UCSD-AML1 (cell line): ENCODE data around the gene SCMH1.

Source experiments
- DNase-seq: peaks from one replicate; lab custom pipeline; 2025; ENCODE audit not compliant: unreplicated experiment; lab: John Stamatoyannopoulos, UW

Gene SCMH1

GRCh38 chr1:41033272-41033671 lies 208.8 kb downstream of the SCMH1 start:
- DNase-seq = no peak

GRCh38 chr1:41032147-41032546 lies 210.0 kb downstream of the SCMH1 start:
- no peak for DNase-seq

GRCh38 chr1:41030872-41031616 lies 211.1 kb downstream of the SCMH1 start:
- no peak for DNase-seq

GRCh38 chr1:41028034-41028642 lies 214.0 kb downstream of the SCMH1 start:
- no peak for DNase-seq

GRCh38 chr1:41025979-41026819 lies 215.9 kb downstream of the SCMH1 start:
- no peak for DNase-seq

GRCh38 chr1:41024953-41025352 lies 217.2 kb downstream of the SCMH1 start:
- DNase-seq = no peak

GRCh38 chr1:41023279-41023990 lies 218.7 kb downstream of the SCMH1 start:
- DNase-seq = no peak

GRCh38 chr1:41022424-41022823 lies 219.7 kb downstream of the SCMH1 start:
- no peak for DNase-seq

GRCh38 chr1:41021526-41022308 lies 220.4 kb downstream of the SCMH1 start, which contains the start of gene SLFNL1:
SLFNL1 (minus strand) TSS chr1:41021725; CDS start chr1:41020660, 1,065 bp downstream.
- DNase-seq = no peak

- DNase-seq = no peak
Measured at GRCh38 chr1:41020654-41021053, 221.5 kb downstream of the SCMH1 start.

- no peak for DNase-seq
Measured at GRCh38 chr1:41020109-41020576, 222.0 kb downstream of the SCMH1 start.

GRCh38 chr1:41019353-41019745 lies 222.8 kb downstream of the SCMH1 start:
- no peak for DNase-seq

GRCh38 chr1:41018018-41018410 lies 224.1 kb downstream of the SCMH1 start:
- DNase-seq = no peak

- DNase-seq = no peak
Measured at GRCh38 chr1:41017141-41018017, 224.7 kb downstream of the SCMH1 start.

GRCh38 chr1:41015897-41016470 lies 226.1 kb downstream of the SCMH1 start:
- no peak for DNase-seq

- DNase-seq = no peak
Measured at GRCh38 chr1:41015281-41015896, 226.7 kb downstream of the SCMH1 start.

GRCh38 chr1:41014871-41015270 lies 227.2 kb downstream of the SCMH1 start:
- no peak for DNase-seq

- DNase-seq = no peak
Measured at GRCh38 chr1:41013796-41014195, 228.3 kb downstream of the SCMH1 start.
